HG03521 (cell line): ENCODE measurements around the gene FGD5.

Source experiments
- ATAC-seq: cut with Tn5 transposase; IDR thresholded peaks from one replicate; pipeline ENCODE4 v1.9.1; 2021; ENCODE audit warnings: mild to moderate bottlenecking, moderate library complexity; ENCODE audit not compliant: unreplicated experiment

The FGD5 gene

DNA sequence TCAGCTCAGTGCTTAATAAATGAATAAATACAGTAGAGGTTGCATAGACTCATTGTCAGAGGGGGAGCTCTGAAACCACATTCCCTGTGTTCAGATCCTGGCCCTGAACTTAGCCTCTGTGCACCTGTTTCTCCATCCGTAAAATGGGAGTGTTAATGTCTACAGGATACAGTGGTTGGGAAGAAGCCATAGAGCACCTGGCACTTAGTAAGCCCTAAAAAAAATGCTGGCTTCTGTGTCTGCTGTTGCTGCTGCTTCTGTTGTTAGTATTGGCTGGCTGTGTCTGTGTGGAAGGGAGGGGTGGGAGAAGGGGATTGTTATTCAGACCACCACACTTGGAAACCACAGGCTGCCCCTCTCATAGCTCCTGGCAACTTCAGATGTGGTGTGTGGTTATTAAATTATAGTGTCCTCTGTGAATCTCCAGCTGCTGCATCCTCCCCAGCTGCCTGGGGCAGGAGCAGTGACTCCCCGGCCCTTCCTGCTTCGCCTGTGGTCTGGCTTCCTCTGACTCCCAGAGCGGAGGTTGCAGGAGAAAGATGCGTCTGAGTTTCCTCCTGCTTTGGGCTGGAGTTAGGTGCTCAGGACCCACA, 31.0 kb downstream of the FGD5 start:
- no peak for ATAC-seq

DNA sequence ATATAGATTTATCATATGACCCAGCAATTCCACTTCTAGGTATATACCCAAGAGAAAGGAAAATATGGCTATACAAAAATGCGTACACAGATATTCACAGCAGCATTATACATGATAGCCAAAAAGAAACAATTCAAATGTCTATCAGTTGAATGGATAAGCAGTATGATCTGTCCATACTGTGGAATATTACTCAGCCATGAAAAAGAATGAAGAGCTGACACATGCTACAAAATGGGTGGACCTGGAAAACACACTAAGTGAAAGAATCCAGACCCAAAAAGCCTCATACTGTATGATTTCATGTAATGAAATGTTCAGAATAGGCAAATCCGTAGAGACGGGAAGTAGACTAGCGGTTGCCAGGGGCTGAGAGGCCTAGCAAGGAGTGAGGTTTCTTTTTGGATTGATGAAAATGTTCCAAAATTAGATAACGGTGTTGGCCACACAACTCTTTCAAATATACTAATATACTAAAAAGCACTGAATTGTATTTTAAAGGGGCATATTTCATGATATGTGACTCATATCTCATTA, 33.4 kb downstream of the FGD5 start:
- ATAC-seq: no peak

- no peak for ATAC-seq
These were observed 34.0 kb downstream of the FGD5 start for GRCh38 chr3:14852717-14853116.

DNA sequence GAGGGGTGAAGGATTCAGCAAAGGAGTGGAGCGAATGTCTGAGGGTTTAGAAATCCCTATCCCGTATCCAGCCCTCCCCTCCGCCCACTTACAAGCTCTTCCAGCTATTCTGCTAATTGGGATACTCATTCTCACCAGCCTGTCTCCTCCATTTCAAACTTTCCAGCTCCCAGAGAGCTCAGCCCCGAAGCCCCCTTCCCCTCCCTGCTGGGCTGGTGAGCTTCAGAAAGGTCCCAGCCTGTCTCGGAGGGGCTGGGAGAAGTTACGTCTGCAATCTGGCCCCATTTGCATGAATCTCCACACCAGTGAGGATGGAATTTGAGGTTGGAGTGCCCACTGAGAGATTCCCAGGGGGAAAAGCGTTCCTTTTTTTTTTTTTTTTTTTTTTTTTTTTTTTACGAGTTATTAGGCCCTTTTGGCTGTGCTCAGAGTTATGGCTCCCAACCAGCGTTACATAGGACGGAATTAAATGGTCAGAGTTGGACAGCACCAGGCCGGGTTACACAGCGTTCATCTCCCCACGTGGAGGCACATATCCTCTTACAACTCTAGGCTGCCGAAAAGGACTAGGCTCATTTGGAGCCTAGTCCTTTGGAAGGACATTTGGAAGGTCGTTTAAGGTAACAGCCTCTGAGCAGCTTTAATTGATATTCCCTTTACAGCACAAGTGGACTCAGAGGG, 34.6 kb downstream of the FGD5 start:
- no peak for ATAC-seq

GRCh38 chr3:14857506-14857905, 38.7 kb downstream of the FGD5 start:
- ATAC-seq: no peak

GRCh38 chr3:14858105-14858504, 39.3 kb downstream of the FGD5 start:
- no peak for ATAC-seq

DNA sequence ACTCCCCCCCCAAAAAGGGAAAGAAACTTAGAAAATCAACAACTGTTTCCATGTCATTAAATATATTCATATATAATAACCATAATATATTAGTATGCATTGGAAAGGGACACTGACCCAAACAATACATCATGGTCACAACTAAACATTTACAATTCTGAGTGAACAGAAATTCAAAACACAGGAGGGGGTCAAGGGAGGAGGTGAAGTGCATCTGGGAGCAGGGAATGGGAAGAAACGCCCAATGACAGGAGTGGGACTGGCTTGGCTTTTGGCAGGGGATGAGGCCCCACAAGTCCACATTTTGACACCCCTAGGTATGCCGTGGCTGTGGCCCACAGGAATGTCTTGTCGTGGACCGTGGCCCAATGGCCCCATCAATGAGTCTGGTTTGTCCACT, 41.1 kb downstream of the FGD5 start:
- no peak for ATAC-seq

DNA sequence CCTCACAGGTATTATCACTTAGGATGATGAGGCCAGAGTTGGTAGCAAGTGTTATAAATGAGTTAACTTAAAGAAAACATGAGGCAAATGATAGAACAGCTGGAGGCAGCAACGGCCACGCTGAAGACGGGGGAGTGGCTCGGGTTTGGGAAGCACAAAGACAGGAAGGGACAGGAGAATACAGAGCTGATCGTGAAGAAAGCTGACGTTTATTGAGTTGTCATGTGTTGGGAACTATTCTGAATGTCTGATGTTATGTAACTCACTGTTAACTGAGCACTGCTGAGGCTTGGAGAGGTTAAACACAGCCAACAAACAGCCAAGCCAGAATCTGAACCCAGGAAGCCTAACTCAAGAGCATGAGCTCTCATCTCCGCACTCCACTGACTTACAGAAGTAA, 42.3 kb downstream of the FGD5 start:
- ATAC-seq: no peak

DNA sequence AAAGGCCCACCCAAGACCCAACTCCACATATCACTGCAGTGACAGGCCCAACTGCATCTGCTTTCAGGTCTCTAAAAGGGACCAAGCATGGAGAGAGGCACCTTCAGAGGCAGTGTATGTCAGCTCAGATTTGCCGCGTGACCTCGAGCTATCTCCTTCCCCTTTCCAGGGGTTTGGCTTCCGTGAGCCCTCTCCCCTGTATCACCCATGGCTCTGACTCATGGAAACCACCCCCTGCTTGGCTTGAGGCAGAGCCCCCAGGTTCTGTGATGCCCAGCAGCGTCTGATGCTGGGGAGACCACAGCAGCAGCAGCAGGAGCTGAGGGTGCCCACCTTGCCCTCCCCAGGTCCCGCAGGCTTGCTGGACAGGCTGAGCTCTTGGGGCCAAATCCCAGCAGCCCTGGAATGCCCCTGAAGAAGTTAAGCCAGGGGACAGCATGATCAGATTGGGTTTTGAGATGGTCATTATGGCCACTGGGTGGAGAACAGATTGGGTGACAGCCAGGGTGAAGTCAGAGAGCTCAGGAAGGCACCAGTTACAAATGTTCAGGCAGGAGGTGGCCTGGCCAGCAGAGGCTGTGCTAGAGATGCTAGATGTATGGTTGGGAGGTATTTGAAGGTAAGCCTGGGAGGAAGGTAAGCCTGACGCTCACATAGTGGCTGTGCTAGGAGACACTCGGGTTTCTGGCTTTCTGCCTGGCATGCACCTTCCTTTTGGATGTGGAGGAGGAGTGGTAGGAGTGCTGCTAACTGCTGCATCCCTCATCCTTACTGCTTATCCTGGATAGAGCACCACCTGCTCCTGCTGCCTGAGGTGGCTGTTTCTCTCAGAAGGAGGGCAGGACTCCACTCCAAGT, 42.9 kb downstream of the FGD5 start:
- ATAC-seq: no peak

DNA sequence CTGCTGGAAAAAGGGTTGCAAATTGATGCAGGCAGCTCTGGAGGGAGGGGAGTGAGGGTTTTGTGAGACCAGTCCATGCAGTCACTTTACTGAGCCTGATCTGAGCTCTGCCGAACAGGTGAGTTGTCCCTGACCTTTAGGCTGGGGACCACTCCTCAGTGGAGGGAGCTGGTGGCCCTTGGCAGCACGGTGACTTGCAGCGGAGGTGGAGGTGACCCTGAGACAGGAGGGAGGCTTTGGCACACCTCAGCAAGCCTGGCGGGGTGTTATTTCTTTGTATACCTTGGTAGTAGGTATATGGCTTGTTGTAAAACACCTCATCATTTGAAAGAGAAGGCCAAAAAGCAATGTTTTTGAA, 43.5 kb downstream of the FGD5 start:
- ATAC-seq: no peak

DNA sequence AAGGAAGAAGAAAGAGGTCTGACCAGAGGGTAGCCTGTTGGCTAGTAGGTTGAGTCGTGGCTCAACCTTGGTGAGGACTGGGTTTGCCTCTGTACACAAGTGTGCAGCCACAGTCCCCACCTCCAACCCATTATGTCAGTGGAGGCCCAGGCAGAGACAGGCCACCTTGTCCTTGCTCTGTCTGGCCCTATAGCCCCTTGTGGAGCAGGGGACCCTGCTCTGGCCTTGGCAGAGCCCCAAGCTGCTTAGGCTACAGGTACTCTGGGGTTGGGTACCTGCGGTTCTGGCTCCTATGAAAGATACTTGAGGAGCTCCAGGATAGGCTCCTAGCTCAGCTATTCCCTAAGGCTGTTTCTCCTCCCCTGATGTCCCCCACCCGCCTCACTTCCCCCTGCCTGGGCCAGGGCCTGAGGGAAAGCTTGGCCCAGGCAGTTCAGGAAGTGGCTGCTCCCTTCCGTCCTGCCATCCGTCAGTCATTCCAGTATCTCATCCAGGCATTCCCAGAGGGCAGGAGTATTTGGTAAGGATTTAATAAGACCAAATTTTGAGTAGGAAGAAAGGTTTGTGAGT, 44.0 kb downstream of the FGD5 start:
- ATAC-seq: no peak

GRCh38 chr3:14863333-14864100, 44.8 kb downstream of the FGD5 start:
- ATAC-seq: no peak

- no peak for ATAC-seq
These were observed 45.4 kb downstream of the FGD5 start for GRCh38 chr3:14864131-14864530.

GRCh38 chr3:14866627-14867026, 47.9 kb downstream of the FGD5 start:
- no peak for ATAC-seq

DNA sequence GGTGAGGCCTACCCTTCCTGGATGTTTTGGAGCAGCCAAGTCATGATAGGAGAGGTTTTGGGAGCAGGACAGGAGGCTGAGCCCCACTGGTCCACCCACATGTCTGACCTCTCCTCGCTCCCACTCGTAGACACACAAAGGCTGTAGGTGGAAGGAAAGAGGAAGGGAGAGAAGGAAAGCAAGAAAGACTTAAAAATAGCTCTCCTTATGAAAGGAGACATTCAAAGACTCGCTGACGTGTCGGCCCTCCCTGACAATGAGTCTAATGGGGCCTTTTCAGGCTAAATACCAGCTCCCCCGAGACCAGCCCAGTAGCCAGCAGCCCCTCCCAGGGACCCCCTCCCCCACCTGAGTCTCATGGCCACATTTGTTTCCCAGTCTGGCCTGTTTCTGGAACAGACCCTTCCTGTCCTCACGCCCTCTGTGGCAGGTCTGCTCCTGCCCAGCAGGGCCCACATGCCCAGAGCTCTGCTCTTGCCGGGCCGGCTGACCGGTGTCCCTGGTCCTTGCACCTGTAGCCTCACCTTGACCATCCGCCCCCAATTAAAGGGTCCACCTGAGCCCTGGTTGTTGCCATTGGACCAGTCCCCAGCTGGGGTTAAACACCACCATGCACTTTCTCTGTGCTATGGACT, 49.3 kb downstream of the FGD5 start:
- no peak for ATAC-seq

- no peak for ATAC-seq
These were observed 51.4 kb downstream of the FGD5 start for GRCh38 chr3:14869917-14870782.

DNA sequence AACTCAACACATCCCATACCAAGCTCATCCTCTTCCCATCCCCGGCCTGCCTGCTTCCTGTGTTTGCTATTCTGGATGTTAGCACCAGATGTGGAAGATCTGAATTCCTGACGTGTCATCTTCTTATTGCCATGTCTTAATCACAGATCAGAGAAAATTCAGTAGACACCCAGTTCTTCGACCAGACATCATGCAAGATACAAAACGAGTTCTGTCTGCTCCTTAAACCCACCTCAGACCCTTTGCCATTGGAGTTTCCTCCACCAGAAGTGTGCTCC, 52.0 kb downstream of the FGD5 start:
- ATAC-seq: no peak

- ATAC-seq: no peak
These were observed 52.9 kb downstream of the FGD5 start for GRCh38 chr3:14871456-14872200.

- ATAC-seq: no peak
These were observed 53.9 kb downstream of the FGD5 start for GRCh38 chr3:14872706-14873105.
